KOPT-K1 (cell line): Measurements from ENCODE around the gene FOXN3.
"Not testable (repeated sequence)": the region's sequence is repeated elsewhere in the genome, so short reads cannot be mapped to it uniquely, and the experiment has no call there.

Experiments used
- H3K27ac ChIP-seq: fragments of 200-600 bp; sonication (generic); 2 replicates; pipeline ENCODE4 v1.5.1; 2016; ENCODE audit warnings: antibody characterized with exemption, mild to moderate bottlenecking, low read depth, low read length; ENCODE audit not compliant: poor library complexity, severe bottlenecking
- H3K36me3 ChIP-seq: fragments of 200-600 bp; sonication (generic); 2 replicates; pipeline ENCODE4 v1.5.1; 2017; ENCODE audit warnings: antibody characterized with exemption, mild to moderate bottlenecking, low read length, moderate library complexity; ENCODE audit not compliant: insufficient read depth
- H3K9me3 ChIP-seq: fragments of 200-600 bp; sonication (generic); 2 replicates; pipeline ENCODE4 v1.5.1; 2017; ENCODE audit warnings: antibody characterized with exemption, low read length, mild to moderate bottlenecking; ENCODE audit not compliant: insufficient read depth, poor library complexity, severe bottlenecking

The FOXN3 gene

GRCh38 chr14:89178376-89178775 lies 238.7 kb downstream of the FOXN3 start:
- Histone ChIP-seq H3K27ac (no peak overlapping the region), H3K9me3 (no peaks in the 10 kb centered on the region), H3K36me3 (peaks cover 6% of the 10 kb centered on the region; the same call in 1 of the 2 replicates)

- H3K27ac ChIP-seq, result no peak overlapping the region
- H3K9me3 ChIP-seq, result peaks cover 14% of the 10 kb centered on the region
- peaks cover 6% of the 10 kb centered on the region for H3K36me3 ChIP-seq
Observed at GRCh38 chr14:89175881-89176799, 240.9 kb downstream of the FOXN3 start.

GRCh38 chr14:89171628-89172027 lies 245.4 kb downstream of the FOXN3 start:
- peaks cover 6% of the 10 kb centered on the region for H3K36me3 ChIP-seq
- H3K27ac ChIP-seq, result no peak overlapping the region
- H3K9me3 ChIP-seq, result peaks cover 14% of the 10 kb centered on the region

- Histone ChIP-seq H3K9me3 (peaks cover 14% of the 10 kb centered on the region), H3K27ac (no peak overlapping the region)
Observed at GRCh38 chr14:89171168-89171567, 245.9 kb downstream of the FOXN3 start.

GRCh38 chr14:89167705-89168104 lies 249.3 kb downstream of the FOXN3 start:
- H3K27ac ChIP-seq, result no peak overlapping the region
- peaks cover 14% of the 10 kb centered on the region for H3K9me3 ChIP-seq
- H3K36me3 ChIP-seq, result peaks cover 7% of the 10 kb centered on the region

More at GRCh38 chr14:89171168-89171567, 245.9 kb downstream of the FOXN3 start:
- H3K36me3 ChIP-seq, result peaks cover 6% of the 10 kb centered on the region

- H3K36me3 ChIP-seq, result peaks cover 18% of the 10 kb centered on the region
- H3K9me3 ChIP-seq, result peaks cover 5% of the 10 kb centered on the region
- H3K27ac ChIP-seq, result no peak overlapping the region
Observed at GRCh38 chr14:89166633-89167032, 250.4 kb downstream of the FOXN3 start.

- H3K36me3 ChIP-seq, result peaks cover 25% of the 10 kb centered on the region
- peak overlapping the region; percentile 26 for H3K27ac ChIP-seq
- H3K9me3 ChIP-seq, result no peaks in the 10 kb centered on the region
Observed at GRCh38 chr14:89165189-89166181, 251.5 kb downstream of the FOXN3 start.

GRCh38 chr14:89164168-89165073 lies 252.6 kb downstream of the FOXN3 start:
- Histone ChIP-seq H3K27ac (no peak overlapping the region), H3K9me3 (no peaks in the 10 kb centered on the region), H3K36me3 (peaks cover 25% of the 10 kb centered on the region)

GRCh38 chr14:89163031-89163636 lies 253.9 kb downstream of the FOXN3 start:
- Histone ChIP-seq H3K27ac (no peak overlapping the region), H3K9me3 (no peaks in the 10 kb centered on the region), H3K36me3 (peaks cover 25% of the 10 kb centered on the region)

GRCh38 chr14:89162586-89162985 lies 254.4 kb downstream of the FOXN3 start:
- Histone ChIP-seq H3K36me3 (peaks cover 25% of the 10 kb centered on the region), H3K9me3 (no peaks in the 10 kb centered on the region), H3K27ac (no peak overlapping the region)

- Histone ChIP-seq H3K9me3 (no peaks in the 10 kb centered on the region), H3K27ac (no peak overlapping the region), H3K36me3 (peaks cover 25% of the 10 kb centered on the region)
Observed at GRCh38 chr14:89160437-89160836, 256.6 kb downstream of the FOXN3 start.

- Histone ChIP-seq H3K9me3 (no peaks in the 10 kb centered on the region), H3K27ac (no peak overlapping the region), H3K36me3 (peaks cover 25% of the 10 kb centered on the region)
Observed at GRCh38 chr14:89158701-89159100, 258.3 kb downstream of the FOXN3 start.

GRCh38 chr14:89158104-89158503 lies 258.9 kb downstream of the FOXN3 start:
- H3K9me3 ChIP-seq, H3K27ac ChIP-seq: not testable (repeated sequence)
- H3K36me3 ChIP-seq, result peaks cover 22% of the 10 kb centered on the region

GRCh38 chr14:89155491-89155890 lies 261.5 kb downstream of the FOXN3 start:
- H3K9me3 ChIP-seq, result no peaks in the 10 kb centered on the region

More at GRCh38 chr14:89155491-89155890, 261.5 kb downstream of the FOXN3 start:
- Histone ChIP-seq H3K27ac (no peak overlapping the region), H3K36me3 (no peaks in the 10 kb centered on the region)
